NB4 (cell line): ENCODE measurements around the gene KHDC1.
"Not testable (repeated sequence)": the region's sequence is repeated elsewhere in the genome, so short reads cannot be mapped to it uniquely, and the experiment has no call there.

Source experiments
- DNase-seq: peaks from one replicate; pipeline ENCODE4 v3.0.0; 2010; ENCODE audit warnings: low read depth
- H3K4me3 ChIP-seq: one replicate; pipeline ENCODE4 v1.5.1; 2011; ENCODE audit warnings: mild to moderate bottlenecking, low read depth, low read length, moderate library complexity
- MYC ChIP-seq: IDR thresholded peaks from 2 replicates; pipeline ENCODE4 v1.6.1; 2011; ENCODE audit warnings: low read depth, low read length
- POLR2A ChIP-seq: IDR thresholded peaks from 2 replicates; pipeline ENCODE4 v1.6.1; 2011; ENCODE audit warnings: mild to moderate bottlenecking; ENCODE audit not compliant: insufficient read length; ENCODE audit errors: extremely low read depth
- TF ChIP-seq, protein P1 (sequence below): IDR thresholded peaks from 2 replicates; pipeline ENCODE4 v1.6.1; 2011; ENCODE audit warnings: low read depth, low read length
- TF ChIP-seq, protein P2 (sequence below): IDR thresholded peaks from one replicate; pipeline ENCODE4 v1.5.1; 2012; ENCODE audit warnings: low read depth, low read length

The KHDC1 gene

DNA sequence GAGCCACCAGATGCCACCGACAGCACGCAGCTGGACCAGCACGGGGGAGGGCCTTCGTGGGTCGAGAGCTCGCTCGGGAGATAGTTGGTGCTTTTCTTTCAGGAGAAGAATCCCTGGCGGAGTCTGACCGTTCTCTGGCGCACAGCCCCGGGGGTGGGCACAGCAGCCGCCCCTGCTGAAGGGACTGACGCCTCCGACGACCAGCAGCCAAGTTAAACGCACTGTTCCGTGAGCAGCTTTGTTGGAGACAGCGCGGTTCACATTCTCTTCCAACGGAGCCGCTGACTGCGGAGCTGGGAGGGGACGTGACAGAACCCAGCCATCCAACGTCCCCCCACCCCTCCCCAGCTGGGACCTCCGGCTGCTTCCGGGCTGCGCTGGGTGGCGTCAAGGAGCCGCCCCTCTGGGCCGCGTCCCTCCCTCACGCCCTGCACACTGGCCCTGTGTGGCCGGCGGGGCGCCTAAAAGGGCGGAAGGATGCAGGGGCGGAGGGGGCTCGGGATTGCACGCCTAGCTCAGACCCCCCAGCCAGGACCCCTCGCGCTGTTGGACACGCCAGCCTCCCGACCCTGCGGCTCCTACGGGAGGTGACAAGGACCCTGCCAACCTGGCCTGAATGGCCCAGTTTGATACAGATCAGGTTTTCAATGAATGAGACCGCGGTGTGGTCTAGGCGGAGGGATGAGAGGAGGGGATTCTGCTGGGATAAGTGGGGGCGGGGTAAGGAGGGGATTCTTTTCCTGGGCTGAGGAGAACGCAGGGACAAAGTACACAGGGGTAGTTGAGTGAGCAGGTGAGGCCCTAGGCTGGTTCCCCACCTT is 36.4 kb upstream of the KHDC1 start:
- no peak for TF ChIP-seq POLR2A
- TF ChIP-seq MYC = no peak
- TF ChIP-seq, protein P1, sequence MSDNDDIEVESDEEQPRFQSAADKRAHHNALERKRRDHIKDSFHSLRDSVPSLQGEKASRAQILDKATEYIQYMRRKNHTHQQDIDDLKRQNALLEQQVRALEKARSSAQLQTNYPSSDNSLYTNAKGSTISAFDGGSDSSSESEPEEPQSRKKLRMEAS = no peak
- TF ChIP-seq, protein P2, sequence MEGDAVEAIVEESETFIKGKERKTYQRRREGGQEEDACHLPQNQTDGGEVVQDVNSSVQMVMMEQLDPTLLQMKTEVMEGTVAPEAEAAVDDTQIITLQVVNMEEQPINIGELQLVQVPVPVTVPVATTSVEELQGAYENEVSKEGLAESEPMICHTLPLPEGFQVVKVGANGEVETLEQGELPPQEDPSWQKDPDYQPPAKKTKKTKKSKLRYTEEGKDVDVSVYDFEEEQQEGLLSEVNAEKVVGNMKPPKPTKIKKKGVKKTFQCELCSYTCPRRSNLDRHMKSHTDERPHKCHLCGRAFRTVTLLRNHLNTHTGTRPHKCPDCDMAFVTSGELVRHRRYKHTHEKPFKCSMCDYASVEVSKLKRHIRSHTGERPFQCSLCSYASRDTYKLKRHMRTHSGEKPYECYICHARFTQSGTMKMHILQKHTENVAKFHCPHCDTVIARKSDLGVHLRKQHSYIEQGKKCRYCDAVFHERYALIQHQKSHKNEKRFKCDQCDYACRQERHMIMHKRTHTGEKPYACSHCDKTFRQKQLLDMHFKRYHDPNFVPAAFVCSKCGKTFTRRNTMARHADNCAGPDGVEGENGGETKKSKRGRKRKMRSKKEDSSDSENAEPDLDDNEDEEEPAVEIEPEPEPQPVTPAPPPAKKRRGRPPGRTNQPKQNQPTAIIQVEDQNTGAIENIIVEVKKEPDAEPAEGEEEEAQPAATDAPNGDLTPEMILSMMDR = no peak
- DNase-seq = no peak
- H3K4me3 ChIP-seq = no peak overlapping the region

DNA sequence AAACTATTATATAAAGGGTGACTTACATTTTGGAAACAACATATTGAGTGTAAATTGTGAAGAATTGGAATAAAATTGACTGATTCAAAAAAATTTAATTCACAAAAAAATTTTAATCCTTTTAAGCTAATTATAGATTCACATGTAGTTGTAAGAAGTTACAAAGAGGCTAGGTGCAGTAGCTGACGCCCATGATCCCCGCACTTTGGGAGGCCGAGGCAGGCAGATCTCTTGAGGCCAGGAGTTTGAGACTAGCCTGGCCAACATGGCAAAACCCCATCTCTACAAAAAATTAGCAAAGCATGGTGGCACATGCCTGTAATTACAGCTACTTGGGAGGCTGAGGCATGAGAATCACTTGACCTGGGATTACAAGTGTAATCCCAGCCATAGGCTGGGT is 30.3 kb upstream of the KHDC1 start:
- no peak overlapping the region for H3K4me3 ChIP-seq
- DNase-seq = no peak
- TF ChIP-seq POLR2A = no peak
- TF ChIP-seq MYC = no peak
- TF ChIP-seq, protein P1 = no peak

DNA sequence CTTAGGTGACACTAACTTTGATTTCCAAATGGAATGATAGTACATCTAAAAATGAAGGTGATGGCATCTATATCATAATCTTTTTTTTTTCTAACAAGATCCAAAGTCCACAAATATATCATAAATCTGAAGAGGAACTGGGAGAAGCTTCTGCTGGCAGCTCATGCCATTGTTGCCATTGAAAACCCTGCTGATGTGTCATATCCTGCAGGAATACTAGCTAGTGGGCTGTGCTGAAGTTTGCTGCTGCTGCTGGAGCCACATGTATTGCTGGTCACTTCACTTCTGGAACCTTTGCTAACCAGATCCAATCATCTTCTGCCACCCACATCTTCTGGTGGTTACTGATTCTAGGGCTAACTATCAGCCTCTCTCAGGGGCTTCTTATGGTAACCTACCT is 27.4 kb upstream of the KHDC1 start:
- no peak for DNase-seq
- no peak overlapping the region for H3K4me3 ChIP-seq
- TF ChIP-seq, protein P2 = no peak
- TF ChIP-seq, protein P1 = no peak
- TF ChIP-seq POLR2A (no peak), MYC (no peak)

DNA sequence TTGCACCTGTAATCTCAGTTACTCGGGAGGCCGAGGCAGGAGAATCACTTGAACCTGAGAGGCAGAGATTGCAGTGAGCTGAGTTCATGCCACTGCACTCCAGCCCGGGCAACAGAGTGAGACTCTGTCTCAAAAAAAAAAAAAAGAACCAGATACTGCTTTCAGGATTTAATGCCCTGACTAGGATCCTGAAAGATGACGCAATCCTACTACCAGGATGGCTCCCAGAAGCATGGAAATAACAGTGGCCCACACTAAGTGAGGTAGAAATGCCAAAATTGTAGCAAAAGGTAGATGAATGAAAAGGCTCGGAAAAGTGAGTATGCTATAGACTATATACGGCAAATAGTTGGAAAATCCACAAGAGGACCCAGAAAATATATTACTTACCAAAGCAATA is 23.8 kb upstream of the KHDC1 start:
- H3K4me3 ChIP-seq = no peak overlapping the region
- TF ChIP-seq, protein P1 = no peak
- TF ChIP-seq, protein P2 = no peak
- no peak for TF ChIP-seq POLR2A
- no peak for TF ChIP-seq MYC
- no peak for DNase-seq

DNA sequence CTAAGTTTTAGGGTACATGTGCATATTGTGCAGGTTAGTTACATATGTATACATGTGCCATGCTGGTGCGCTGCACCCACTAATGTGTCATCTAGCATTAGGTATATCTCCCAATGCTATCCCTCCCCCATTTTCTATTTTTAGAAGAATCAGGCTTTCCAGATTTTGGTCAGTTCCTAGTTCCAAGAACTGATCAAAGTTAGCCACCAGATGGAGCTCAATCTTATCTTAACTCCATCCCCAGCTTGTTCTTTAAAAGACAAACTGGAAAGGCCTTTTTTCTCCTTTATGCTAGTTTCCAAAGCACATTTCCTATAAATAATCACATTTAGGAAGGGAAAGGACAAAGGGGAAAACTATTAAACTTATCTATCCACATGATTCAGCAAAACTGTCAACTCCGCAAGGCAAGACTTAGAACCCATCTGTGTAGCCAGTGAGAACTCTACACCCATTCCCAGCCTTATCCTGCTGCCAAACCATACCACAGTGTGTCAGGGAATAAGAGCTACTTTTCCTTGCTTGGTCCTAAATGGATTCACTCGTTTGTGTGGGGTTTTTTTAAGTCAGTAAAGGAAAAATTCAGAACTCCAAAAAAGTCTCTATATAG is 22.8 kb upstream of the KHDC1 start:
- TF ChIP-seq, protein P1 = no peak
- TF ChIP-seq MYC (no peak), POLR2A (no peak)
- TF ChIP-seq, protein P2 = peak; percentile 42
- no peak overlapping the region for H3K4me3 ChIP-seq
- DNase-seq = peak; percentile 45

DNA sequence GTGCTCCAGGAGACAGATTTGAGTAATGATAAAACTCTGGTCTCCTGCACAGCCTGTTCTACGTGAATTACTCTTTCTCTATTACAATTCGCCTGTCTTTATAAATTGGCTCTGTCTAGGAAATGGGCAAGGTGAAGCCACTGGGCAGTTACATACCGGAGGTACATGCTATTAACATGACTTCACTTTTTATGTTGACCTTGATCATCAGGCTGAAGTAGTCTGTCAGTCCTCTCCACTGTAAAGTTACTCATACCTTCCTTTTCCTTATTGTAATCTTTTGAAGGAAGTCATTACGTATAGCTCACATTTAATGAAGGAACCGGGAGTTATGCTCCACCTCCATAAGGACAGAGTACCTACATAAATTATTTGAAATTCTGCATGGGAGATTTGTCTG is 19.9 kb upstream of the KHDC1 start:
- no peak for DNase-seq
- no peak for TF ChIP-seq MYC
- no peak for TF ChIP-seq POLR2A
- TF ChIP-seq, protein P1 = no peak
- TF ChIP-seq, protein P2 = no peak
- no peak overlapping the region for H3K4me3 ChIP-seq

DNA sequence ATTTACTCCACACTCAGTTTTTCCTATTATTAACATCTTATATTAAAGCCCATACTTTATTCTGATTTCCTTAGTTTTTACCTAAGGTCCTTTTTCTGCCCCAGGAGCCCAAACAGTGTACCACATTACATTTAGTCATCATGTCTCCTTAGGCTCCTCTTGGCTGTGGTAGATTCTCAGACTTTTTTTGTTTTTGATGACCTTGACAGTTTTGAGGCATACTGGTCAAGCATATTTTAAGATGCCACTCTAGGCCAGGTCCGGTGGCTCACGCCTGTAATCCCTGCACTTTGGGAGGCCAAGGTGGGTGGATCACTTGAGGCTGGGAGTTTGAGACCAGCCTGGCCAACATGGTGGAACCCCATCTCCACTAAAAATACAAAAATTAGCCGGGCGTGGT is 18.7 kb upstream of the KHDC1 start:
- not testable (repeated sequence) for DNase-seq, H3K4me3 ChIP-seq

DNA sequence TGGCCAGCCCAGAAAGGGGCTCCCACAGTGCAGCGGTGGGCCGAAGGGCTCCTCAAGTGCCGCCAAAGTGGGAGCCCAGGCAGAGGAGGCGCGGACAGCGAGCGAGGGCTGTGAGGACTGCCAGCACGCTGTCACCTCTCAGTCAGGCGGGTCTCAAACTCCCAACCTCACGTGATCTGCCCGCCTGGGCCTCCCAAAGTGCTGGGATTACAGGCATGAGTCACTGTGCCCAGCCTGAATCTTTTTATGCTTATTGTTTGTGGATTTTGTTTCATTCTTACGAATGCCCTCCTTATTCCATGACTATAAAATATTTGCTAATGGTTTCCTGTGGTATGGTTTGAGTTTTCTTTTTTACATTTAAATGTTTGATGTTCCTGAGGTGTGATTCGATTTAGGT is 6.3 kb upstream of the KHDC1 start:
- not testable (repeated sequence) for H3K4me3 ChIP-seq, DNase-seq

DNA sequence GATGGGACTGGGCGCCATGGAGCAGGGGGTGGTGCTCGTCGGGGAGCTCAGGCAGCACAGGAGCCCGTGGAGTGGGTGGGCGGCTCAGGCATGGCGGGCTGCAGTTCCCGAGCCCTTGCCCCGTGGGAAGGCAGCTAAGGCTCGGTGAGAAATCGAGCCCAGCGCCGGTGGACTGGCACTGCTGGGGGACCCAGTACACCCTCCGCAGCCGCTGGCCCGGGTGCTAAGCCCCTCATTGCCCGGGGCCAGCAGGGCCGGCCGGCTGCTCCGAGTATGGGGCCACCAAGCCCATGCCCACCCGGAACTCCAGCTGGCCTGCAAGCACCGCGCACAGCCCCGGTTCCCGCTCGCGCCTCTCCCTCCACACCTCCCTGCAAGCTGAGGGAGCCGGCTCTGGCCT is 5.9 kb upstream of the KHDC1 start:
- not testable (repeated sequence) for H3K4me3 ChIP-seq, DNase-seq
